ENCODE measurements around the gene ZNF790.

DNA sequence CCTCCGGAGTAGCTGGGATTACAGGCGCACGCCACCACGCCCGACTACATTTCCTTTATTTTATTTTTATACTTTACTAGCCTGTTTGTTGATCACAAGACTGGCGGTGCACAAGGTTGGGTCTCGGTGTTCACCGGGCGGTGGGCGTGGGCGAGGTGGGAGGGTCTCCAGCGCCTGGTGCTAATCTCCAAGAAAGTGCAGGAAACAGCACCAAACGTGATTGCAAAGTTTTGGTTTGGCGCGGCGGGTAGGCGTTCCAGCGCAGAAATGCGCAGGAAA is 41.5 kb downstream of the ZNF790 start:
- TF ChIP-seq ZNF512 (CRISPR knock-in tag; IDR thresholded peaks at IDR 0.05) (no peak), PRMT3 (CRISPR knock-in tag; IDR thresholded peaks at IDR 0.05; ENCODE audit: borderline replicate concordance, low read depth) (no peak)
